Suprapubic skin (tissue), 4 donors: ENCODE results near the gene TAF1.
"Not testable (repeated sequence)": the region's sequence is repeated elsewhere in the genome, so short reads cannot be mapped to it uniquely, and the experiment has no call there.

Source experiments
- EP300 ChIP-seq: sonication (generic); formaldehyde crosslinking; IDR thresholded peaks from one replicate; pipeline ENCODE4 v1.6.1; 2017; ENCODE audit warnings: antibody characterized with exemption
- POLR2A ChIP-seq, 2 donors: fragments of 450-650 bp; IDR thresholded peaks; one replicate each; pipeline ENCODE4 v1.6.1; 2017; ENCODE audit warnings: antibody characterized with exemption in 2 of 2, mild to moderate bottlenecking in 2 of 2, moderate library complexity in 2 of 2
- POLR2AphosphoS5 ChIP-seq, 3 donors: sonication (generic); formaldehyde crosslinking; IDR thresholded peaks; one replicate each; pipeline ENCODE4 v1.6.1; 2017; ENCODE audit warnings: antibody characterized with exemption in 3 of 3
- TF ChIP-seq, protein P1 (sequence below), 2 donors: fragments of 200-600 bp in 1 of 2; fragments of 450-650 bp in 1 of 2; sonication (generic) in 1 of 2; IDR thresholded peaks; one replicate each; pipeline ENCODE4 v1.5.1; 2016 to 2019; ENCODE audit warnings: antibody characterized with exemption in 2 of 2, mild to moderate bottlenecking in 1 of 2, moderate library complexity in 1 of 2

DNA sequence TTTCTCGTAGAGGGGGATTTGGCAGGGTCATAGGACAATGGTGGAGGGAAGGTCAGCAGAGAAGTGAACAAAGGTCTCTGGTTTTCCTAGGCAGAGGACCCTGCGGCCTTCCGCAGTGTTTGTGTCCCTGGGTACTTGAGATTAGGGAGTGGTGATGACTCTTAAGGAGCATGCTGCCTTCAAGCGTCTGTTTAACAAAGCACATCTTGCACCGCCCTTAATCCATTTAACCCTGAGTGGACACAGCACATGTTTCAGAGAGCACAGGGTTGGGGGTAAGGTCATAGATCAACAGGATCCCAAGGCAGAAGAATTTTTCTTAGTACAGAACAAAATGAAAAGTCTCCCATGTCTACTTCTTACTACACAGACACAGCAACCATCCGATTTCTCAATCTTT is 85.4 kb downstream of the TAF1 start:
- TF ChIP-seq, protein P1, sequence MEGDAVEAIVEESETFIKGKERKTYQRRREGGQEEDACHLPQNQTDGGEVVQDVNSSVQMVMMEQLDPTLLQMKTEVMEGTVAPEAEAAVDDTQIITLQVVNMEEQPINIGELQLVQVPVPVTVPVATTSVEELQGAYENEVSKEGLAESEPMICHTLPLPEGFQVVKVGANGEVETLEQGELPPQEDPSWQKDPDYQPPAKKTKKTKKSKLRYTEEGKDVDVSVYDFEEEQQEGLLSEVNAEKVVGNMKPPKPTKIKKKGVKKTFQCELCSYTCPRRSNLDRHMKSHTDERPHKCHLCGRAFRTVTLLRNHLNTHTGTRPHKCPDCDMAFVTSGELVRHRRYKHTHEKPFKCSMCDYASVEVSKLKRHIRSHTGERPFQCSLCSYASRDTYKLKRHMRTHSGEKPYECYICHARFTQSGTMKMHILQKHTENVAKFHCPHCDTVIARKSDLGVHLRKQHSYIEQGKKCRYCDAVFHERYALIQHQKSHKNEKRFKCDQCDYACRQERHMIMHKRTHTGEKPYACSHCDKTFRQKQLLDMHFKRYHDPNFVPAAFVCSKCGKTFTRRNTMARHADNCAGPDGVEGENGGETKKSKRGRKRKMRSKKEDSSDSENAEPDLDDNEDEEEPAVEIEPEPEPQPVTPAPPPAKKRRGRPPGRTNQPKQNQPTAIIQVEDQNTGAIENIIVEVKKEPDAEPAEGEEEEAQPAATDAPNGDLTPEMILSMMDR (IDR thresholded peaks at IDR 0.05), result not testable (repeated sequence)
- TF ChIP-seq POLR2A (IDR thresholded peaks at IDR 0.05); POLR2AphosphoS5 (IDR thresholded peaks at IDR 0.05); EP300: not testable (repeated sequence)
